HepG2 (cell line): ENCODE data around the gene RSPRY1. TPM values are rescaled to one million over a fixed set of nuclear protein-coding genes. Genes with fewer than 3 reads are reported as not detected.

Source experiments
- AFF4 ChIP-seq: sonication (generic); formaldehyde crosslinking; IDR thresholded peaks from 2 replicates; pipeline ENCODE4 v1.4.0; 2020; ENCODE audit warnings: missing genetic modification reagents
- AGO1 ChIP-seq: fragments of 200-400 bp; formaldehyde crosslinking; IDR thresholded peaks from 2 replicates; pipeline ENCODE4 v1.6.1; 2017; ENCODE audit warnings: mild to moderate bottlenecking, low read depth, low read length, moderate library complexity; ENCODE audit not compliant: poor library complexity, severe bottlenecking
- MEIS2 ChIP-seq: sonication (generic); formaldehyde crosslinking; IDR thresholded peaks from 2 replicates; pipeline ENCODE4 v1.9.0; 2021; ENCODE audit warnings: mild to moderate bottlenecking, missing genetic modification reagents
- NCOA2 ChIP-seq: sonication (generic); formaldehyde crosslinking; IDR thresholded peaks from 2 replicates; pipeline ENCODE4 v1.8.0; 2022; ENCODE audit warnings: inconsistent platforms
- SMC3 ChIP-seq: IDR thresholded peaks from 2 replicates; pipeline ENCODE4 v1.6.1; 2011; ENCODE audit warnings: low read length, improper control_type of control experiment
- SRF ChIP-seq: IDR thresholded peaks from 2 replicates; pipeline ENCODE4 v1.6.1; 2011; ENCODE audit warnings: mild to moderate bottlenecking, low read depth, low read length, moderate library complexity
- TFDP1 ChIP-seq: IDR thresholded peaks from 2 replicates; pipeline ENCODE4 v1.6.1; 2016; ENCODE audit warnings: missing compliant biosample characterization, missing genetic modification reagents, borderline replicate concordance
- ZC3H13 ChIP-seq: sonication (generic); formaldehyde crosslinking; IDR thresholded peaks from 2 replicates; pipeline ENCODE4 v1.8.1; 2023; ENCODE audit warnings: mild to moderate bottlenecking, missing genetic modification reagents, moderate library complexity
- ZMAT5 ChIP-seq: sonication (generic); formaldehyde crosslinking; IDR thresholded peaks from 2 replicates; pipeline ENCODE4 v1.5.0; 2020; ENCODE audit warnings: mild to moderate bottlenecking, low read depth, missing genetic modification reagents, borderline replicate concordance
- ZNF407 ChIP-seq: sonication (generic); formaldehyde crosslinking; IDR thresholded peaks from one replicate; pipeline ENCODE4 v1.5.1; 2020; ENCODE audit warnings: mild to moderate bottlenecking, missing genetic modification reagents; ENCODE audit errors: not compliant biosample characterization
- ZNF530 ChIP-seq: sonication (generic); formaldehyde crosslinking; IDR thresholded peaks from 2 replicates; pipeline ENCODE4 v1.5.0; 2020; ENCODE audit warnings: low read depth, mild to moderate bottlenecking, missing genetic modification reagents
- ZNF691 ChIP-seq: sonication (generic); formaldehyde crosslinking; IDR thresholded peaks from 2 replicates; pipeline ENCODE4 v1.4.0; 2020; ENCODE audit warnings: missing genetic modification reagents, low read depth, mild to moderate bottlenecking, borderline replicate concordance
- ZNF788 ChIP-seq: sonication (generic); formaldehyde crosslinking; IDR thresholded peaks from 2 replicates; pipeline ENCODE4 v1.5.0; 2020; ENCODE audit warnings: mild to moderate bottlenecking, missing genetic modification reagents, borderline replicate concordance
- polyA plus RNA-seq, 8 experiments: library from polyadenylated mRNA; depleted of rRNA in 3 of 8; stranded (reverse) in 7 of 8; unstranded in 1 of 8; fragments of >200 nt; fragmentation: Illumina TruSeq in 4 of 8; extraction: Trizol in 4 of 8; gene quantifications; 2 replicates each; pipeline versions ENCODE4 v1.2.1 to v1.2.3, GENCODE V29; 2011 to 2016; ENCODE audit warnings: low read depth in 4 of 8, missing spikeins in 1 of 8, mixed read lengths in 1 of 8; ENCODE audit not compliant: insufficient read depth in 1 of 8
- total RNA-seq, 5 experiments: library from RNA; depleted of rRNA; stranded (reverse); fragments of >200 nt; fragmentation: Illumina TruSeq; extraction: Trizol; gene quantifications; 2 replicates each; pipeline ENCODE4 v1.2.3, GENCODE V29; 2016; ENCODE audit warnings: low read depth in 1 of 5

RSPRY1 gene
- total and polyA plus RNA-seq, 2 of the 13 experiments (the other 11 are each of a cell fraction or from before 2014, with no cell fraction given), result 53.4 to 61.0 TPM

GRCh38 chr16:57244767-57245471 is 58.8 kb downstream of the RSPRY1 start, which contains the start of gene ARL2BP (continued):
- no peak for TF ChIP-seq ZMAT5 (CRISPR knock-in tag)
- peak; percentile 92; the same call in 1 of the 2 replicates for TF ChIP-seq TFDP1 (CRISPR knock-in tag)
- peak; percentile 98 for TF ChIP-seq ZNF788 (CRISPR knock-in tag)
- no peak; the same call in 1 of the 2 replicates for TF ChIP-seq SMC3
- no peak; the same call in 1 of the 2 replicates for TF ChIP-seq ZNF691 (CRISPR knock-in tag)
- peak; percentile 63; the same call in 1 of the 2 replicates for TF ChIP-seq NCOA2 (CRISPR knock-in tag)
- TF ChIP-seq ZC3H13 (CRISPR knock-in tag), result peak; percentile 88
- TF ChIP-seq AFF4 (CRISPR knock-in tag), result no peak; the same call in 1 of the 2 replicates
- peak; percentile 92 for TF ChIP-seq AGO1
- TF ChIP-seq ZNF530 (CRISPR knock-in tag), result no peak
- no peak for TF ChIP-seq ZNF407 (CRISPR knock-in tag)
- 0 out of 2 replicates have a peak, but pooled peaks have one; percentile 10 for TF ChIP-seq SRF
- peak; percentile 84; the same call in 1 of the 2 replicates for TF ChIP-seq MEIS2 (CRISPR knock-in tag)
